Astrocyte (in vitro differentiated cells and primary cell): Measurements from ENCODE around the gene SF3B2. TPM values are rescaled to one million over a fixed set of nuclear protein-coding genes. Genes with fewer than 3 reads are reported as not detected.
"Not testable (repeated sequence)": the region's sequence is repeated elsewhere in the genome, so short reads cannot be mapped to it uniquely, and the experiment has no call there.

ENCODE experiments used
- DNase-seq: peaks from one replicate; pipeline ENCODE4 v3.0.0-alpha.2; 2010; ENCODE audit warnings: low read depth
- FAIRE-seq: peaks from 2 replicates; lab custom pipeline; 2011; peaks lifted over from hg19 to GRCh38; lab: Jason Lieb, UNC
- H2AFZ ChIP-seq: 2 replicates; pipeline ENCODE4 v1.6.0; 2012; ENCODE audit warnings: low read depth, low read length, inconsistent platforms
- H3K27ac ChIP-seq: 2 replicates; pipeline ENCODE4 v1.5.1; 2011; ENCODE audit warnings: low read depth, low read length, inconsistent platforms
- H3K27me3 ChIP-seq: 2 replicates; pipeline ENCODE4 v1.6.0; 2011; ENCODE audit warnings: low read length, inconsistent platforms; ENCODE audit not compliant: insufficient read depth
- H3K36me3 ChIP-seq: 2 replicates; pipeline ENCODE4 v1.5.1; 2011; ENCODE audit warnings: low read length, inconsistent platforms; ENCODE audit not compliant: insufficient read depth
- H3K4me1 ChIP-seq: 2 replicates; pipeline ENCODE4 v1.5.1; 2011; ENCODE audit warnings: low read length, inconsistent platforms; ENCODE audit not compliant: insufficient read depth
- H3K4me2 ChIP-seq: 2 replicates; pipeline ENCODE4 v1.6.0; 2012; ENCODE audit warnings: low read length, inconsistent platforms
- H3K4me3 ChIP-seq: 2 replicates; pipeline ENCODE4 v1.5.1; 2011; ENCODE audit warnings: low read depth, mild to moderate bottlenecking, low read length, inconsistent platforms; ENCODE audit not compliant: insufficient read depth
- H3K79me2 ChIP-seq: 2 replicates; pipeline ENCODE4 v1.6.0; 2012; ENCODE audit warnings: mild to moderate bottlenecking, low read length, inconsistent platforms; ENCODE audit not compliant: insufficient read depth
- H3K9ac ChIP-seq: 2 replicates; pipeline ENCODE4 v1.6.0; 2012; ENCODE audit warnings: mild to moderate bottlenecking, low read length, inconsistent platforms
- H3K9me3 ChIP-seq: 2 replicates; pipeline ENCODE4 v1.5.1; 2012; ENCODE audit warnings: low read depth, mild to moderate bottlenecking, low read length, inconsistent platforms; ENCODE audit not compliant: insufficient read depth
- H4K20me1 ChIP-seq: 2 replicates; pipeline ENCODE4 v1.6.0; 2012; ENCODE audit warnings: low read length, inconsistent platforms; ENCODE audit not compliant: insufficient read depth
- H3K27ac Mint-ChIP-seq: one replicate; pipeline ENCODE4 v1.8.0; 2021; ENCODE audit warnings: mild to moderate bottlenecking, mixed read lengths; ENCODE audit not compliant: unreplicated experiment
- H3K27me3 Mint-ChIP-seq: one replicate; pipeline ENCODE4 v1.8.0; 2021; ENCODE audit warnings: low read depth, mixed read lengths; ENCODE audit not compliant: unreplicated experiment
- H3K36me3 Mint-ChIP-seq: one replicate; pipeline ENCODE4 v1.8.0; 2021; ENCODE audit warnings: low read depth, mixed read lengths; ENCODE audit not compliant: unreplicated experiment
- H3K4me1 Mint-ChIP-seq: one replicate; pipeline ENCODE4 v1.8.0; 2021; ENCODE audit warnings: low read depth, mixed read lengths; ENCODE audit not compliant: unreplicated experiment
- H3K4me3 Mint-ChIP-seq: one replicate; pipeline ENCODE4 v1.8.0; 2021; ENCODE audit warnings: mild to moderate bottlenecking, moderate library complexity, mixed read lengths; ENCODE audit not compliant: unreplicated experiment
- H3K9me3 Mint-ChIP-seq: one replicate; pipeline ENCODE4 v1.8.0; 2021; ENCODE audit warnings: mild to moderate bottlenecking, mixed read lengths; ENCODE audit not compliant: unreplicated experiment
- CTCF ChIP-seq: IDR thresholded peaks from 2 replicates; pipeline ENCODE4 v1.5.1; 2011; ENCODE audit warnings: low read depth, mild to moderate bottlenecking, inconsistent platforms, low read length, moderate library complexity; ENCODE audit not compliant: insufficient read depth
- EZH2 ChIP-seq: IDR thresholded peaks from 2 replicates; pipeline ENCODE4 v1.6.1; 2012; ENCODE audit warnings: mild to moderate bottlenecking, low read length, inconsistent platforms; ENCODE audit not compliant: insufficient read depth
- total RNA-seq: library from RNA; stranded (reverse); gene quantifications from 2 replicates; pipeline ENCODE4 v1.2.1, GENCODE V29; 2021

Gene SF3B2
- total RNA-seq, 1 donor from 2014 or later: 170 TPM

- Histone ChIP-seq H3K27ac (peak overlapping the region; percentile 77), H3K36me3 (no peaks in the 10 kb centered on the region), H3K9ac (peak overlapping the region; percentile 34), H3K27me3 (no peaks in the 10 kb centered on the region), H3K4me2 (peak overlapping the region; percentile 72), H3K4me3 (peak overlapping the region; percentile 3), H3K9me3 (no peaks in the 10 kb centered on the region), H2AFZ (no peak overlapping the region), H3K4me1 (peaks cover 47% of the 10 kb centered on the region), H4K20me1 (no peaks in the 10 kb centered on the region), H3K79me2 (peaks cover 76% of the 10 kb centered on the region)
- DNase-seq (peak; percentile 89), FAIRE-seq (peak; percentile 68)
- TF ChIP-seq EZH2 (no peak), CTCF (no peak)
- Mint-ChIP-seq H3K27ac (peak overlapping the region; percentile 96), H3K36me3 (peaks cover 15% of the 10 kb centered on the region), H3K27me3 (no peaks in the 10 kb centered on the region), H3K9me3 (no peaks in the 10 kb centered on the region), H3K4me3 (peak overlapping the region; percentile 29), H3K4me1 (peaks cover 57% of the 10 kb centered on the region)
These were observed 60.7 kb downstream of the SF3B2 start for GRCh38 chr11:66112601-66113499.

DNA sequence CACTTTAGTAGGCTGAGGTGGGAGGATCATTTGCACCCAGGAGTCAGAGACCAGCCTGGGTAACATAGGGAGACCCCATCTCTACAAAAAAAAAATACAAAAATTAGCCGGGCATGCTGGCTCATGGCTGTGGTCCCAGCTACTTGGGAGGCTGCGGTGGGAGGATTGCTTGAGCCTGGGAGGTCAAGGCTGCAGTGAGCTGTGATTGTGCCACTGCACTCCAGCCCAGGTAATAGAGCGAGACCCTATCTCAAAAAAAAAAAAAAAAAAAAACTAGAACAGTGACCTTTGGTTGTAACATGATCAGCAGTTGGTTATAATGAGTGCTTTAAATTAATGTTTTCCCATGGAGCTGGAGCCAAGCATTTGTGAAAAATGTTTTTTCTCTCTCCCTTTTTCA lies 62.8 kb downstream of the SF3B2 start:
- not testable (repeated sequence) for H3K36me3 ChIP-seq, H3K27me3 ChIP-seq, H3K4me3 ChIP-seq, H3K27me3 Mint-ChIP-seq, H3K4me3 Mint-ChIP-seq, DNase-seq, H3K36me3 Mint-ChIP-seq, H4K20me1 ChIP-seq, FAIRE-seq, H2AFZ ChIP-seq, H3K9me3 ChIP-seq, H3K9me3 Mint-ChIP-seq
- peaks cover 69% of the 10 kb centered on the region for H3K4me1 Mint-ChIP-seq
- Histone ChIP-seq H3K4me2 (peak overlapping the region; percentile 67), H3K4me1 (peaks cover 64% of the 10 kb centered on the region), H3K79me2 (peaks cover 65% of the 10 kb centered on the region), H3K9ac (peak overlapping the region; percentile 53), H3K27ac (peak overlapping the region; percentile 31)
- peak overlapping the region; percentile 53 for H3K27ac Mint-ChIP-seq

GRCh38 chr11:66115638-66116301 lies 63.6 kb downstream of the SF3B2 start:
- FAIRE-seq: no peak
- TF ChIP-seq EZH2: no peak
- TF ChIP-seq CTCF: no peak
- no peaks in the 10 kb centered on the region for H3K9me3 Mint-ChIP-seq
- Histone ChIP-seq H4K20me1 (no peaks in the 10 kb centered on the region), H3K79me2 (peaks cover 63% of the 10 kb centered on the region), H3K9ac (peak overlapping the region; percentile 53), H3K4me1 (peaks cover 71% of the 10 kb centered on the region), H3K36me3 (no peaks in the 10 kb centered on the region), H3K27ac (peak overlapping the region; percentile 31), H2AFZ (no peak overlapping the region), H3K9me3 (no peaks in the 10 kb centered on the region), H3K4me3 (no peak overlapping the region), H3K27me3 (no peaks in the 10 kb centered on the region), H3K4me2 (peak overlapping the region; percentile 67)
- no peaks in the 10 kb centered on the region for H3K27me3 Mint-ChIP-seq
- DNase-seq: peak; percentile 72
- peaks cover 6% of the 10 kb centered on the region for H3K36me3 Mint-ChIP-seq
- peak overlapping the region; percentile 53 for H3K27ac Mint-ChIP-seq
- no peak overlapping the region for H3K4me3 Mint-ChIP-seq
- H3K4me1 Mint-ChIP-seq: peaks cover 75% of the 10 kb centered on the region
